Trophoblast cell (in vitro differentiated cells and primary cell): Measurements from ENCODE around the gene DGKD.

ENCODE experiments used
- DNase-seq, 2 donors: peaks; one replicate each; pipeline ENCODE4 v3.0.0-alpha.2; 2016
- H2AFZ ChIP-seq: 2 replicates; pipeline ENCODE4 v1.6.1; 2013; ENCODE audit warnings: low read length, moderate library complexity, mild to moderate bottlenecking; ENCODE audit not compliant: insufficient read depth, poor library complexity
- H2AK5ac ChIP-seq: 2 replicates; pipeline ENCODE4 v1.6.1; 2013; ENCODE audit warnings: mild to moderate bottlenecking, low read length
- H2BK120ac ChIP-seq: 2 replicates; pipeline ENCODE4 v1.6.1; 2013; ENCODE audit warnings: low read length, mild to moderate bottlenecking, moderate library complexity; ENCODE audit not compliant: insufficient read depth, poor library complexity
- H2BK12ac ChIP-seq: 2 replicates; pipeline ENCODE4 v1.6.1; 2013; ENCODE audit warnings: mild to moderate bottlenecking, low read length, moderate library complexity
- H2BK5ac ChIP-seq: 2 replicates; pipeline ENCODE4 v1.6.1; 2013; ENCODE audit warnings: low read length, low read depth, moderate library complexity, mild to moderate bottlenecking; ENCODE audit not compliant: poor library complexity
- H3K14ac ChIP-seq: 2 replicates; pipeline ENCODE4 v1.6.1; 2013; ENCODE audit warnings: mild to moderate bottlenecking, low read length
- H3K18ac ChIP-seq: 2 replicates; pipeline ENCODE4 v1.6.1; 2013; ENCODE audit warnings: mild to moderate bottlenecking, low read length
- H3K23ac ChIP-seq: 2 replicates; pipeline ENCODE4 v1.6.1; 2013; ENCODE audit warnings: low read length
- H3K27ac ChIP-seq: 2 replicates; pipeline ENCODE4 v1.5.1; 2013; ENCODE audit warnings: low read depth, mild to moderate bottlenecking, inconsistent platforms, low read length, moderate library complexity
- H3K27me3 ChIP-seq: 2 replicates; pipeline ENCODE4 v1.6.1; 2013; ENCODE audit warnings: inconsistent platforms, mild to moderate bottlenecking, low read length, moderate library complexity; ENCODE audit not compliant: insufficient read depth
- H3K36me3 ChIP-seq, 2 experiments: 1 replicate in 1 of 2; 2 replicates in 1 of 2; pipeline ENCODE4 v1.6.1; 2013; ENCODE audit warnings: low read length in 2 of 2, mild to moderate bottlenecking in 2 of 2, moderate library complexity in 1 of 2; ENCODE audit not compliant: insufficient read depth in 2 of 2, control insufficient read depth in 1 of 2
- H3K4ac ChIP-seq: 2 replicates; pipeline ENCODE4 v1.6.1; 2013; ENCODE audit warnings: low read depth, mild to moderate bottlenecking, low read length, moderate library complexity
- H3K4me1 ChIP-seq, 2 experiments: 1 replicate in 1 of 2; 2 replicates in 1 of 2; pipeline ENCODE4 v1.6.1; 2013; ENCODE audit warnings: low read length in 2 of 2, mild to moderate bottlenecking in 2 of 2, moderate library complexity in 1 of 2; ENCODE audit not compliant: insufficient read depth in 2 of 2, control insufficient read depth in 1 of 2
- H3K4me2 ChIP-seq: 2 replicates; pipeline ENCODE4 v1.6.1; 2013; ENCODE audit warnings: inconsistent platforms, mild to moderate bottlenecking, low read length, moderate library complexity
- H3K4me3 ChIP-seq: 2 replicates; pipeline ENCODE4 v1.5.1; 2013; ENCODE audit warnings: mild to moderate bottlenecking, low read depth, low read length, inconsistent platforms
- H3K79me1 ChIP-seq: one replicate; pipeline ENCODE4 v1.6.1; 2013; ENCODE audit warnings: low read length
- H3K79me2 ChIP-seq: 2 replicates; pipeline ENCODE4 v1.6.1; 2013; ENCODE audit warnings: low read length, mild to moderate bottlenecking; ENCODE audit not compliant: control insufficient read depth, insufficient read depth, poor library complexity
- H3K9ac ChIP-seq: 2 replicates; pipeline ENCODE4 v1.6.1; 2013; ENCODE audit warnings: mild to moderate bottlenecking, low read length
- H3K9me3 ChIP-seq: 2 replicates; pipeline ENCODE4 v1.6.1; 2013; ENCODE audit warnings: low read depth, mild to moderate bottlenecking, control low read depth, inconsistent platforms, low read length; ENCODE audit not compliant: insufficient read depth
- H4K12ac ChIP-seq: 2 replicates; pipeline ENCODE4 v1.6.1; 2013; ENCODE audit warnings: low read depth, mild to moderate bottlenecking, low read length, moderate library complexity
- H4K8ac ChIP-seq: 2 replicates; pipeline ENCODE4 v1.6.1; 2013; ENCODE audit warnings: low read depth, mild to moderate bottlenecking, low read length, moderate library complexity
- H4K91ac ChIP-seq: one replicate; pipeline ENCODE4 v1.6.1; 2013; ENCODE audit warnings: low read depth, mild to moderate bottlenecking, low read length, moderate library complexity
- WGBS: extraction: QIAGEN DNeasy Blood & Tissue Kit; methylation state at CpG from one replicate; pipeline ENCODE4 v1.1.7; 2013; ENCODE audit warnings: missing lambda C conversion rate; ENCODE audit not compliant: insufficient read length, insufficient coverage; ENCODE audit errors: extremely low coverage; 5-methylcytosine and 5-hydroxymethylcytosine counted together

Gene DGKD

DNA sequence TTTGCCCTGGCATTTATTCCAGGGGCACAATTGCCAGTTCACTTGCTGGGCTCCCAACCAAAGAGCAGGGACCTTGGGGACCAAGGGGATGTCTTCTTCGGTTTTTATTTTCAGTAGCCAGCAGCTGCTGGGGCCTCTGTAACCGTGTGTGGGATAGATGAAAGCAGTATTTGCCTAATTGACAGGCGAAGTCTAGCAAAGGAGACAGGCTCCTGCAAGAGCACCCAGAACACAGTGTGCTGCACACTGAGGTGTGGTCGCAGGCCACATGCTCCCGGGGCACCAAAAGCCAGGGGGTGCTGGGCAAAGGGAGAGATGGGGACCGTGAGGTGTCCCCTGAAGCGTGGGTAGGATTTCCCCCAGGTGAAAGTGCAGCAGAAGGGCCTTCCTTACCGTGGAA is 41.4 kb upstream of the DGKD start:
- Histone ChIP-seq H3K4me3 (no peak overlapping the region), H3K27ac (no peak overlapping the region), H3K14ac (no peak overlapping the region), H3K4ac (no peak overlapping the region), H2AFZ (no peak overlapping the region), H2AK5ac (no peak overlapping the region), H3K79me2 (no peaks in the 10 kb centered on the region), H3K4me1 (no peaks in the 10 kb centered on the region), H3K23ac (no peak overlapping the region), H2BK5ac (no peak overlapping the region), H3K9ac (no peak overlapping the region), H3K4me2 (no peak overlapping the region), H3K9me3 (no peaks in the 10 kb centered on the region), H4K91ac (no peak overlapping the region), H4K12ac (no peak overlapping the region), H3K18ac (no peak overlapping the region), H3K36me3 (no peaks in the 10 kb centered on the region), H3K27me3 (no peaks in the 10 kb centered on the region), H4K8ac (no peak overlapping the region), H2BK12ac (no peak overlapping the region), H3K79me1 (no peaks in the 10 kb centered on the region), H2BK120ac (no peak overlapping the region)
- WGBS, result no CpG with 5 or more reads among the region's 8 CpGs
- no peak for DNase-seq

GRCh38 chr2:233314180-233314925 is 39.9 kb upstream of the DGKD start:
- Histone ChIP-seq H3K4ac (no peak overlapping the region), H3K4me3 (no peak overlapping the region), H2AFZ (no peak overlapping the region), H3K4me1 (no peaks in the 10 kb centered on the region), H2BK120ac (no peak overlapping the region), H3K9me3 (no peaks in the 10 kb centered on the region), H2AK5ac (no peak overlapping the region), H4K91ac (no peak overlapping the region), H4K8ac (no peak overlapping the region), H2BK5ac (no peak overlapping the region), H3K79me2 (no peaks in the 10 kb centered on the region), H3K4me2 (no peak overlapping the region), H3K36me3 (no peaks in the 10 kb centered on the region), H4K12ac (no peak overlapping the region), H3K18ac (no peak overlapping the region), H3K27ac (no peak overlapping the region), H3K23ac (no peak overlapping the region), H3K9ac (no peak overlapping the region), H3K79me1 (no peaks in the 10 kb centered on the region), H3K27me3 (no peaks in the 10 kb centered on the region), H2BK12ac (no peak overlapping the region), H3K14ac (no peak overlapping the region)
- no CpG with 5 or more reads among the region's 20 CpGs for WGBS
- DNase-seq, result no peak

DNA sequence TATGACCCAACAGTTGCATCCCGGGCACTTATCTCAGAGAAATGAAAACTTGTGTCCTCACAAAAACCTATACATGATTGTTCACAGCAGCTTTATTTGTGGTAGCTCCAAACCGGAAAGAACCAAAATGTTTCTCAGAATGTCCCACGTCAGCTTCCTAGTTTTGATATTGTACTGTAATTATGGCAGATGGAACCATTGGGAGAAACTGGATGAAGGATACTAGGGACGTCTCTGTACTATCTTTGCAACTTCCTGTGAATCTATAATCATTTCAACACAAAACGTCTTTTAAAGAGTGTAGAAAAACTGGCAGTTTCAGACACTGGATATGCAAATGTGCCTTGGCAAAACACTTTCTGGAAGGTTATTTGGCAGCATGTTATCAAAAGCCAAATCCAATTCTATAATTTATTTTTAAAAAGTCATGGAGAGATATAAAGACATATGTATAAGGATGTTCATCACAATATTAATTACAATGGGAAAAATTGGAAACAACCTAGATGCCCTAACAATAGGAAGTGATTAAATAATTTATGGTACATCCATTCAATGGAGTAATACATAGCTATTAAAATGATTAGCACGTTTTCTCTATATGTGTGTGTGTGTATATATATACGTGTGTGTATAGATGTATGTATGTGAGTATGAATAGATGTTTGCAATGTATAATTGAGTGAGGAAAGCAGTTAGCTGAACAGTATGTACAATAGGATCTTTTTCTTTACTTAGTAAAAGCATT is 36.9 kb upstream of the DGKD start:
- Histone ChIP-seq H4K12ac (no peak overlapping the region), H3K27ac (no peak overlapping the region), H3K79me1 (no peaks in the 10 kb centered on the region), H2BK12ac (no peak overlapping the region), H2BK120ac (no peak overlapping the region), H3K4me2 (no peak overlapping the region), H3K9me3 (no peaks in the 10 kb centered on the region), H3K18ac (no peak overlapping the region), H3K23ac (no peak overlapping the region), H4K8ac (no peak overlapping the region), H3K9ac (no peak overlapping the region), H3K14ac (no peak overlapping the region), H2BK5ac (no peak overlapping the region), H3K4me1 (no peaks in the 10 kb centered on the region), H3K79me2 (no peaks in the 10 kb centered on the region), H2AFZ (no peak overlapping the region), H3K4me3 (no peak overlapping the region), H3K36me3 (no peaks in the 10 kb centered on the region), H3K4ac (no peak overlapping the region), H2AK5ac (no peak overlapping the region), H3K27me3 (no peaks in the 10 kb centered on the region), H4K91ac (no peak overlapping the region)
- DNase-seq, result no peak
- WGBS, result 100% methylated on average over 1 of the region's 7 CpGs

DNA sequence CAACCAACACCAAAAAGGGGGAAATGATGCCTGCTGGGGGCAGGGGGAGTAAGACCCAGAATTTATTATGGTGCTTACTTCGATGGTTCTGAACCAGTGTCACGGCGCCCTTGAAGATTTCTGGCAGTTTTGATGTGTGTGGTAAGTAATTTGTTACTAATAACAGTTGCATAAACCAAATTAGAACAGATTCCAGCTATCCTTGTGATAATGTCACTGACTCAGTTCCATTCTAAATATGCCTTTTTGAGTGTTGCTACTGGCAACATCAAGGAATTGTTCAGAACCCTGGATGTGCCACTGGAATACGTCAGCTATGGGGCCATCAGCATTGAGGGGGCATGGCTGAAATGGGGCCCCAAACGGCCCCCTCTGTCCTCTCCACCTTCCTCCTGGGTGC is 35.0 kb upstream of the DGKD start:
- Histone ChIP-seq H2AFZ (no peak overlapping the region), H4K91ac (no peak overlapping the region), H2BK5ac (no peak overlapping the region), H3K4me2 (no peak overlapping the region), H3K27me3 (no peaks in the 10 kb centered on the region), H3K79me1 (no peaks in the 10 kb centered on the region), H3K36me3 (no peaks in the 10 kb centered on the region), H3K23ac (no peak overlapping the region), H3K18ac (no peak overlapping the region), H4K8ac (no peak overlapping the region), H3K9ac (no peak overlapping the region), H3K4me3 (no peak overlapping the region), H2AK5ac (no peak overlapping the region), H2BK120ac (no peak overlapping the region), H4K12ac (no peak overlapping the region), H3K27ac (no peak overlapping the region), H2BK12ac (no peak overlapping the region), H3K14ac (no peak overlapping the region), H3K79me2 (no peaks in the 10 kb centered on the region), H3K4ac (no peak overlapping the region), H3K4me1 (no peaks in the 10 kb centered on the region), H3K9me3 (no peaks in the 10 kb centered on the region)
- no CpG with 5 or more reads among the region's 5 CpGs for WGBS
- DNase-seq, result no peak
